ENCODE measurements around the gene PLP1.

PLP1 gene

GRCh38 chrX:103839404-103839803, 62.8 kb downstream of the PLP1 start:
- Mint-ChIP-seq H3K4me3 (no peak overlapping the region), H3K27ac (no peak overlapping the region), H3K27me3 (no peaks in the 10 kb centered on the region)

More at GRCh38 chrX:103839404-103839803, 62.8 kb downstream of the PLP1 start:
- Mint-ChIP-seq H3K9me3 (no peaks in the 10 kb centered on the region), H3K4me1 (peaks cover 8% of the 10 kb centered on the region), H3K36me3 (no peaks in the 10 kb centered on the region)
